ENCODE results near the gene IQCB1. TPM values are rescaled to one million over a fixed set of nuclear protein-coding genes. Genes with fewer than 3 reads are reported as not detected.
"Not testable (repeated sequence)": the region's sequence is repeated elsewhere in the genome, so short reads cannot be mapped to it uniquely, and the experiment has no call there.

The IQCB1 gene
- total RNA-seq, 1 experiment from 2014 or later: 62.8 TPM

DNA sequence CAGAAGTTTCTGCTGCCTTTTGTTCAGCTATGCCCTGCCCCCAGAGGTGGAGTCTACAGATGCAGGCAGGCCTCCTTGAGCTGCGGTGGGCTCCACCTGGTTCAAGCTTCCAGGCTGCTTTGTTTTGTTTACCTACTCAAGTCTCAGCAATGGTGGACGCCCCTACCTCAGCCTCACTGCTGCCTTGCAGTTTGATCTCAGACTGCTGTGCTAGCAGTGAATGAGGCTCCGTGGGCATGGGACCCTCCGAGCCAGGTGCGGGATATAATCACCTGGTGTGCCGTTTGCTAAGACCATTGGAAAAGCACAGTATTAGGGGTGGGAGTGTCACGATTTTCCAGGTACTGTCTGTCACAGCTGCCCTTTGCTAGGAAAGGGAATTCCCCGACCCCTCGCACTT, 28.4 kb upstream of the IQCB1 start:
- H3K27me3 ChIP-seq (ENCODE audit: low read length); H3K4me3 ChIP-seq (ENCODE audit: low read length); H3K4me1 ChIP-seq (ENCODE audit: low read length); DNase-seq; H3K4me2 ChIP-seq (ENCODE audit: low read depth, low read length, poor library complexity, severe bottlenecking); H4K20me1 ChIP-seq (ENCODE audit: insufficient read depth, low read depth, low read length); H3K9ac ChIP-seq (ENCODE audit: low read length); H3K27ac ChIP-seq (ENCODE audit: low read length); H3K9me2 ChIP-seq (replicated peaks; ENCODE audit: insufficient read depth, low read length); H2AFZ ChIP-seq (ENCODE audit: low read length); H3K9me3 ChIP-seq (ENCODE audit: low read length): not testable (repeated sequence)
- Histone ChIP-seq H3K36me3 (ENCODE audit: insufficient read depth, low read length) (peaks cover 26% of the 10 kb centered on the region), H3K79me2 (ENCODE audit: low read length) (peaks cover 31% of the 10 kb centered on the region)

- not testable (repeated sequence) for H2AFZ ChIP-seq (ENCODE audit: low read length); H3K27me3 ChIP-seq (ENCODE audit: low read length); H3K9me2 ChIP-seq (replicated peaks; ENCODE audit: insufficient read depth, low read length); H3K27ac ChIP-seq (ENCODE audit: low read length); DNase-seq; H3K9ac ChIP-seq (ENCODE audit: low read length); H3K4me2 ChIP-seq (ENCODE audit: low read depth, low read length, poor library complexity, severe bottlenecking); H3K4me3 ChIP-seq (ENCODE audit: low read length); H3K9me3 ChIP-seq (ENCODE audit: low read length); H4K20me1 ChIP-seq (ENCODE audit: insufficient read depth, low read depth, low read length)
- peaks cover 39% of the 10 kb centered on the region for H3K36me3 ChIP-seq (ENCODE audit: insufficient read depth, low read length)
- peaks cover 11% of the 10 kb centered on the region for H3K4me1 ChIP-seq (ENCODE audit: low read length)
- H3K79me2 ChIP-seq (ENCODE audit: low read length): peaks cover 43% of the 10 kb centered on the region
Measured at GRCh38 chr3:121857778-121858177, 22.9 kb upstream of the IQCB1 start.

DNA sequence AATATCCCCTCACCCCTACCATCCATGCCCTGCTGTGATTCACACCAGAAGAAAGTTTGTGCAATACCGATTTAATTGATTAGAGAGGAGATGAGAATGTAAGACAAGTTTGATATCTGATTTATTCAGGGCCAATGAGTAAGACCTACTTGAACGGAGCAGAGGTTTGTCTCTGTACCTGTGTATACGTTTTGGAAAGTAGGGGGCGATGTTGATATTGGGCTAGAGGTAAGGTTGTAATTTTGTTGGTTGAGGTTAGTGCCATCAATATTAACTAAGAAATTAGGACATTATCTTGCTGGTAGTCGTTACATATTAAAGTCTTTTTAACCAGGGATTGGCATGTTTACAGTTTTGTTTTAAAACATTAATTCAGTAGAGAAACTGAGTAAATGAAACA, 20.7 kb upstream of the IQCB1 start:
- peak; percentile 78 for DNase-seq
- no peak overlapping the region for H3K9ac ChIP-seq (ENCODE audit: low read length)
- no peaks in the 10 kb centered on the region for H3K9me2 ChIP-seq (replicated peaks; ENCODE audit: insufficient read depth, low read length)
- no peaks in the 10 kb centered on the region for H3K9me3 ChIP-seq (ENCODE audit: low read length)
- no peak overlapping the region for H3K4me2 ChIP-seq (ENCODE audit: low read depth, low read length, poor library complexity, severe bottlenecking)
- no peak overlapping the region for H3K27ac ChIP-seq (ENCODE audit: low read length)
- H3K4me1 ChIP-seq (ENCODE audit: low read length): peaks cover 11% of the 10 kb centered on the region
- H2AFZ ChIP-seq (ENCODE audit: low read length): no peak overlapping the region
- H3K4me3 ChIP-seq (ENCODE audit: low read length): no peak overlapping the region
- H3K79me2 ChIP-seq (ENCODE audit: low read length): peaks cover 57% of the 10 kb centered on the region
- peaks cover 37% of the 10 kb centered on the region for H3K36me3 ChIP-seq (ENCODE audit: insufficient read depth, low read length)
- H4K20me1 ChIP-seq (ENCODE audit: insufficient read depth, low read depth, low read length): no peaks in the 10 kb centered on the region
- H3K27me3 ChIP-seq (ENCODE audit: low read length): no peaks in the 10 kb centered on the region

GRCh38 chr3:121852256-121852655, 17.4 kb upstream of the IQCB1 start:
- Histone ChIP-seq H3K4me3 (ENCODE audit: low read length) (no peak overlapping the region), H4K20me1 (ENCODE audit: insufficient read depth, low read depth, low read length) (no peaks in the 10 kb centered on the region), H3K79me2 (ENCODE audit: low read length) (peaks cover 77% of the 10 kb centered on the region), H2AFZ (ENCODE audit: low read length) (no peak overlapping the region), H3K27me3 (ENCODE audit: low read length) (no peaks in the 10 kb centered on the region), H3K9me3 (ENCODE audit: low read length) (no peaks in the 10 kb centered on the region), H3K9me2 (replicated peaks; ENCODE audit: insufficient read depth, low read length) (no peaks in the 10 kb centered on the region), H3K4me1 (ENCODE audit: low read length) (peaks cover 11% of the 10 kb centered on the region), H3K36me3 (ENCODE audit: insufficient read depth, low read length) (peaks cover 35% of the 10 kb centered on the region), H3K27ac (ENCODE audit: low read length) (no peak overlapping the region), H3K4me2 (ENCODE audit: low read depth, low read length, poor library complexity, severe bottlenecking) (no peak overlapping the region), H3K9ac (ENCODE audit: low read length) (no peak overlapping the region)
- no peak for DNase-seq

- Histone ChIP-seq H3K4me3 (ENCODE audit: low read length) (no peak overlapping the region), H3K4me2 (ENCODE audit: low read depth, low read length, poor library complexity, severe bottlenecking) (no peak overlapping the region), H4K20me1 (ENCODE audit: insufficient read depth, low read depth, low read length) (no peaks in the 10 kb centered on the region), H3K9me2 (replicated peaks; ENCODE audit: insufficient read depth, low read length) (no peaks in the 10 kb centered on the region), H3K9ac (ENCODE audit: low read length) (no peak overlapping the region), H3K27me3 (ENCODE audit: low read length) (no peaks in the 10 kb centered on the region), H2AFZ (ENCODE audit: low read length) (no peak overlapping the region), H3K4me1 (ENCODE audit: low read length) (no peaks in the 10 kb centered on the region; the same call in 1 of the 2 replicates), H3K36me3 (ENCODE audit: insufficient read depth, low read length) (peaks cover 31% of the 10 kb centered on the region), H3K27ac (ENCODE audit: low read length) (no peak overlapping the region), H3K79me2 (ENCODE audit: low read length) (peaks cover 64% of the 10 kb centered on the region), H3K9me3 (ENCODE audit: low read length) (no peaks in the 10 kb centered on the region)
- DNase-seq: no peak
Measured at GRCh38 chr3:121844892-121845291, 10.0 kb upstream of the IQCB1 start.

- Histone ChIP-seq H3K27ac (ENCODE audit: low read length) (no peak overlapping the region), H3K4me3 (ENCODE audit: low read length) (no peak overlapping the region), H3K4me2 (ENCODE audit: low read depth, low read length, poor library complexity, severe bottlenecking) (no peak overlapping the region), H3K79me2 (ENCODE audit: low read length) (peaks cover 72% of the 10 kb centered on the region), H2AFZ (ENCODE audit: low read length) (no peak overlapping the region), H3K9ac (ENCODE audit: low read length) (no peak overlapping the region), H3K4me1 (ENCODE audit: low read length) (peaks cover 19% of the 10 kb centered on the region), H3K27me3 (ENCODE audit: low read length) (no peaks in the 10 kb centered on the region), H3K9me3 (ENCODE audit: low read length) (no peaks in the 10 kb centered on the region), H3K9me2 (replicated peaks; ENCODE audit: insufficient read depth, low read length) (no peaks in the 10 kb centered on the region), H4K20me1 (ENCODE audit: insufficient read depth, low read depth, low read length) (no peaks in the 10 kb centered on the region), H3K36me3 (ENCODE audit: insufficient read depth, low read length) (peaks cover 37% of the 10 kb centered on the region)
- DNase-seq: no peak
Measured at GRCh38 chr3:121839962-121840361, 5.1 kb upstream of the IQCB1 start.

DNA sequence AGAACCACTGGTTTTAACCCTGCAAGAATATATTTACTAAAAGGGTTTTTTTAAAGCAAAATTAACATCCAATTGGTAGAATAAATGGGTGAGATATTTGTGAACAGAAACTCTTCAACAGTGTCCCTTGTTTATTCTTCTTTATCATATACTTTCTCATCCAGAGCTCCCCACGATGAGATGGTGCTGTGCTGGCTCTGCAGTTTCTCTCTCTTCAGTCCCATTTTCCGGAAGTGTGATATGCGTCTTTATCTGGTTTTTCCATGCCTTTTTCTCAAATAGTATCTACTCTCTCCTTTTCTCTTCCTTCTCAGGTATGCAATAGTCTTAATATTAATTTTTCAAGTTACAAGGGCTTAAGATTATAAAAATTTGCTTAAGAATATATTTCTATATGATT, 1.6 kb upstream of the IQCB1 start:
- Histone ChIP-seq H3K36me3 (ENCODE audit: insufficient read depth, low read length) (peaks cover 39% of the 10 kb centered on the region), H3K9me2 (replicated peaks; ENCODE audit: insufficient read depth, low read length) (no peaks in the 10 kb centered on the region), H3K27me3 (ENCODE audit: low read length) (no peaks in the 10 kb centered on the region), H3K9me3 (ENCODE audit: low read length) (no peaks in the 10 kb centered on the region), H2AFZ (ENCODE audit: low read length) (peak overlapping the region; percentile 32), H3K4me1 (ENCODE audit: low read length) (peaks cover 32% of the 10 kb centered on the region), H3K9ac (ENCODE audit: low read length) (peak overlapping the region; percentile 91), H4K20me1 (ENCODE audit: insufficient read depth, low read depth, low read length) (no peaks in the 10 kb centered on the region), H3K4me2 (ENCODE audit: low read depth, low read length, poor library complexity, severe bottlenecking) (peak overlapping the region; percentile 87), H3K4me3 (ENCODE audit: low read length) (peak overlapping the region; percentile 94), H3K27ac (ENCODE audit: low read length) (peak overlapping the region; percentile 89), H3K79me2 (ENCODE audit: low read length) (peaks cover 85% of the 10 kb centered on the region)
- peak; percentile 72 for DNase-seq

DNA sequence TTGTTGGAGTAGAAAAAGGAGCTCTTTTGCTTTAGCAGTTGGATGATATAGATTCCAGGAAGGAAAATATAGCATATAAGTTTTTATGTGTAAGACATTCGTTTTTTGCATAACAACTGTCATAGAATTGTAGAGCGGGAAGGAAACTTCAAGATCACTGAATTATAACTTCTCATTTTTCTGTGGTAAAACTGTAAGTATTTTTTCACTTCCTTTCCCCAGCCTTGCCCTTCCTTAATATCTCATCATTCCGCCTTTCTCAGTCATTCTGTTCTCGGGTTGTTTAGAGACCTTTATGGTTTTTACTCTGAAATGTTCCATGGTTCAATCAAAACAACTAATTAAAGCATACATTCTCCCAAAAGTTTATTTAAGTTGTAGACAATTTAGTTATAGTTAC, 1.2 kb upstream of the IQCB1 start:
- H3K4me3 ChIP-seq (ENCODE audit: low read length): peak overlapping the region; percentile 94
- peak; percentile 79 for DNase-seq
- H3K4me1 ChIP-seq (ENCODE audit: low read length): peaks cover 32% of the 10 kb centered on the region
- H3K27me3 ChIP-seq (ENCODE audit: low read length): no peaks in the 10 kb centered on the region
- no peaks in the 10 kb centered on the region for H3K9me2 ChIP-seq (replicated peaks; ENCODE audit: insufficient read depth, low read length)
- H2AFZ ChIP-seq (ENCODE audit: low read length): peak overlapping the region; percentile 32
- H3K79me2 ChIP-seq (ENCODE audit: low read length): peaks cover 89% of the 10 kb centered on the region
- H4K20me1 ChIP-seq (ENCODE audit: insufficient read depth, low read depth, low read length): no peaks in the 10 kb centered on the region
- peak overlapping the region; percentile 87 for H3K4me2 ChIP-seq (ENCODE audit: low read depth, low read length, poor library complexity, severe bottlenecking)
- H3K9ac ChIP-seq (ENCODE audit: low read length): peak overlapping the region; percentile 91
- no peaks in the 10 kb centered on the region for H3K9me3 ChIP-seq (ENCODE audit: low read length)
- peaks cover 39% of the 10 kb centered on the region for H3K36me3 ChIP-seq (ENCODE audit: insufficient read depth, low read length)
- H3K27ac ChIP-seq (ENCODE audit: low read length): peak overlapping the region; percentile 89

- Histone ChIP-seq H3K9ac (ENCODE audit: low read length) (peak overlapping the region; percentile 91), H2AFZ (ENCODE audit: low read length) (0 out of 2 replicates have a peak overlapping the region, but pooled peaks have one; percentile 11), H3K4me2 (ENCODE audit: low read depth, low read length, poor library complexity, severe bottlenecking) (peak overlapping the region; percentile 87), H3K79me2 (ENCODE audit: low read length) (peaks cover 91% of the 10 kb centered on the region), H3K27me3 (ENCODE audit: low read length) (no peaks in the 10 kb centered on the region), H3K4me1 (ENCODE audit: low read length) (peaks cover 32% of the 10 kb centered on the region), H3K27ac (ENCODE audit: low read length) (peak overlapping the region; percentile 89), H3K9me3 (ENCODE audit: low read length) (no peaks in the 10 kb centered on the region), H3K4me3 (ENCODE audit: low read length) (peak overlapping the region; percentile 94), H3K36me3 (ENCODE audit: insufficient read depth, low read length) (peaks cover 44% of the 10 kb centered on the region), H3K9me2 (replicated peaks; ENCODE audit: insufficient read depth, low read length) (no peaks in the 10 kb centered on the region), H4K20me1 (ENCODE audit: insufficient read depth, low read depth, low read length) (no peaks in the 10 kb centered on the region)
- DNase-seq: peak; percentile 67
Measured at GRCh38 chr3:121835465-121835801, 573 bp upstream of the IQCB1 start.
